NAMALWA (cell line): ENCODE measurements around the gene TRPV6.

Experiments
- DNase-seq: peaks from one replicate; pipeline ENCODE4 v3.0.0-alpha.2; 2015; ENCODE audit warnings: low spot score

The TRPV6 gene

DNA sequence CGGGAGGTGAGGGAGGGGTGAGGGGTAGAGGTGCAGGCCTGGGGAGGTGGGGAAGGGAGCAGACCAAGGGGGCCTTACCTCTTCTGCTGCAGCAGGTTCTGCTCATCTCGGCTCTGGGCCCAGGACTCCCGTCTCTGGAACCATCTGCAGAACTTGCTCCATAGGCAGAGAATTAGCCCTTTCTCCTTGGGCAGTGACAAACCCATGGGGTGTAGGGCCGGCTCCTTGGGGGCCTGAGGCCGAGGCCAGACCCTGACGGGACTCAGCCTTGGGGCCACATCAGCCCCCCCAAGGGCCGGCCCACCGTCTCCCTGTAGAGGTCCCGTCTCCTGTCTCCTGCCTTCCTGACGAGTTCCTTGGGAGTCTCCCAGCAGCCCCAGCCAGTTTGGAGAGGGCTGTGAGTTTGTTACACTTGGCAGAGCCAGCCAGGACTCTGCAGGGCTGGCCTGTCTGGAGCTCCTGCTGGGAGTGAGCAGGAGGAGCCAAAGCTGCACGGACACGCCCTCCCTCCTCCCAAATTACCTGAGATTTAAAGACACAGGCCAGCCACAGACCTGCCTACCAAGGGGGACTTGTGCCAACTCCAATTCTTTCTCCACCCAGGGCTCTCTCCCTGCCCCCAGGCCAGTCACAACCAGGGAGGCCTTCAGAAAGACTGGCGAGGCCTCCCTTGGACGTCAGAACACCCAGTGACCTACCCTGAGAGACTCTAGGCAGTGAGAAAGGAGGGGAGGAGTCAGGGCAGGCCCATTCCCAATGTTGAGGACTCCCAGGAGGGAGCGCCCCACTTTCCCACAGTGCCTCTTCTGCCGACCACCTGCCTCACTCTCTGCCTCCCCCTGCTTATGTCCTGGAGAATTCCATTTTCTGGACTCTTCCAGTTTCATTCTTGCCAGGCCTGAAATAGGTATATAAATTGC lies at the start of gene TRPV6:
TSS of gene TRPV6 (minus strand) at position 435 of the 920 bp plus-strand sequence.
- no peak for DNase-seq

DNA sequence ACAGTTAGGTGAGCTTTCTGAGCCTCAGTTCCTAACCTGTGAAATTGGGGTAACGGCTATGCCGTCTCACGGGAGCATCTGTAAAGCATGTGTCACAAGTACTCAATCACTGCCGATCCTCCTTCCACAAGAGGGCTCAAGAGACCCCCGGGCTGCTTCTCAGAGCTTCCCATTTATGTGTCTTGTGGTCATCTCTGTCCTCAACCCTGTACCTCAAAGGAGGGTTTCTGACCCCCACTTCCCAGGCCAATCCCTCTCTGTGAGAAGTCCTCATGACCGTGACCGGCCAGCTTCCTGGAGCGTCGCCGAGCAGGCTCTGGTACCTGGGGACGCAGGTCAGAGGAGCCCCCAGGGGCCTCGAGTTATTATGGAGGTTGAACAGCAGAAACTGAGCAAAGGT lies 48.5 kb upstream of the TRPV6 start:
- DNase-seq = no peak

DNA sequence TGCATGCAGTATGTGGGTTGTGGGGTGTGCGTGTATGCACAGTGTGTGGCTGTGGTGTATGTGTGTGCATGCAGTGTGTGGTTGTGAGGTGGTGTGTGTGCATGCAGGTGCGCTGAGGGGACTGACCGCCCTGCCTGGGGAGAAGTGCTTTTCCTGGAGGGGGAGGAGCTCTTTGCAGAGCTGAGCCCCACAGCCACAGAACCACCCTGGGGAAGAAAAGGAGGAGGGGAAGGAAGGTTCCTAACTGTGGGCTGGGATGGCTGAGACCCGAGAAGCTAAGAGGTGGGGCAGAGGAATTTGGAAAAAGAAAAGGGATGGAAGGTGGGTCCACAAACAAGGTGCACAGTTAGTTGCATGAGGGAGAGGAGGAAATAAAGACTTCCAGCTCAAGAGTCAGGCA lies 48.1 kb upstream of the TRPV6 start, which contains the start of gene TRPV5:
TSS of gene TRPV5 (minus strand) at position 123 of the 400 bp plus-strand sequence. CDS start 287 bp downstream, outside the sequence.
- no peak for DNase-seq

DNA sequence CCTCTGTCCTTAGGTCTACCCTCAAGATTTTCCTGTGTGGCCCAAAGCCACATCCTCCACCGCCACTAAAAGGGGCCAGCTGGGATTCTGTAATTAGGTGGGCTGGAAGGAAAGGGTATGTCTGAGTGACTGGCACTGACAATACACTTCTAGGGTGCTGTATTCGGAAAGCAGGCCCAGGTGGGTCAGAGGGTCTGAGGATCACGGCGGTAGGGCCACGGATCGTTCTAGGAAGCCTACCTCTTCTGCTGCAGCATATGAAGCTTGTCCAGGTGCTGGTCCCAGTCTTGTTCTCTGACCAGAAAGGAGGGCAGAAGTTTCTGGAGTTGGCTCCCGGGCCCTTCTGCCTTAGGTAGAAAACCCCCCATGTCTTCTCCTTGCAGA lies 47.5 kb upstream of the TRPV6 start:
- DNase-seq = no peak

DNA sequence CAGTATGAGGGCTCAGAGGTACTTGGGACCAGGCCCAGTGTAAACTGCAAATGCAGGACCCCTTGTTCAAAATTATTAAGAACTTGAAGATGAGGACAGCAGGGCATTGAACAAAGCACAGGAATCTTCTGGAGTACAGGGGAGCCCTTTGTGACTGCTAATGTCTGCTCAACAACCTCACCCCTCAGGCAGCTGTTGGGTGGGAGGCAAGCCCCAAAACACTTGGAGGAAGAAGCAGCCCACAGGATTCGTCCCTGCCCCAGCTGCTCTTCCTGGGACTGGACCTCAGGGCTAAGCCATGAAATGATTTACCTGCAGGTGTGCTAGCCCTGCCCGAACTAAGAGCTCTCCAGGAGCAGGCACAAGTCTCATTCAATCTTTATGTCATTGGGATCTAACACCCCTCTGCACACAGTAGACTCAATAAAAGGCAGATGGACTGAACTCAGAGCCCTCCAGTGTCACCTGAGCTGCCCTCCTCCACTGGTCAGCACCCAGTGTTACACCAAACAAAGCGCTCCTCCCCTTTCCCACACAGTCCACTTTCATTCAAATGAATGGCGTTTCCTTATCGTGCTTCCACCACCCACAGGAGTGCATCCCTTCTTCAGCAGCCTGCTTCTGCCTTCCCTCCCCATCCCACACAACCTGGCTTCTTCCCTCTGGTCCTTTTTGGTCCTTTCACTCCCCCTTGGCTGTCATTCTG lies 47.0 kb upstream of the TRPV6 start:
- DNase-seq = no peak

DNA sequence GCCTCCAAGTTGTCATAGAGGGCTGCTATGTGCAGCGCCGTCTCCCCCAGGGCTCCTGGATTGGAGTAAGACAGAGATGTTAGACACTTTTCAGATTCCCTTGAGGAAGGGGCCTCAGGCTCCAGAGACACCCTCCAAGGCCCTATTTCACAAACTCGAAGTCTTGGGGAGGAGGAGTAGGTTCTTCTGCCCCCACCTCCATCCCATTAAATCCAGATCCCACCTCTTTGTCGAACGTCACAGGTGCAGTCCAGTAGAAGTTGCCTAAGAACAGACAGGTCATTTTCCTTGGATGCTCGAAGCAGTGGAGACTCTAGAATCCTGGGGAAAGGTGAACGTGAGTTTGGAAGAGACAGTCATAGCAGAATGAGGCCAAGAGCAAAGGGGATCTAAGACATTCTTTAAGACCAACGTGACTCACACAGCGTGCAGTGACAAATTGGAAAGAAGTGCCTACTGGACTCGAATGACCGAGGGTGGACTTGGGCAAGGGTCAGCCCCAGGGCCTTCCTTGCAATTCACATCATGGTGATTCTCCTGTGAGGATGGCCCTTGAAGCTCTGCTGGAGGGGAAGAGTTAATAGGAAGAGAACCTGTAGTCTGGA lies 44.7 kb upstream of the TRPV6 start:
- no peak for DNase-seq

DNA sequence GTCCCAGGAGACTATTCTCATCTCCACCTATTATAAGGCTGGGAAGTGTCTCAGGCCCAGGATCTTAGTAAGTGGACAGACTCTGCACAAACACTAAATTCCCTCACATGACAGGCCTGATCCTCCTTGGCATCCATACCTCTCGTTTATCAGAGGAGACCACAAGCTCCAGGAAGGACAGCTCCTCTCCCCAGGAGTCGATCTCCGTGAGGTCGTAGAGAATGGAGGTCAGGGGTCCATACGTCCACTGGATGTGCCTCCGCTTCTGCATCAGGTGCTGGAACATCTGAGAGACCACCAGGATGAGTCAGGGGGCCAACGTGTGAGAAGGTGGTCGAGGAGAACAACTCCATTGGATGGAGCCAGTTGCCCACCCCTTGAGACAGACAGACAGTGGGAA lies 42.4 kb upstream of the TRPV6 start:
- DNase-seq = no peak

DNA sequence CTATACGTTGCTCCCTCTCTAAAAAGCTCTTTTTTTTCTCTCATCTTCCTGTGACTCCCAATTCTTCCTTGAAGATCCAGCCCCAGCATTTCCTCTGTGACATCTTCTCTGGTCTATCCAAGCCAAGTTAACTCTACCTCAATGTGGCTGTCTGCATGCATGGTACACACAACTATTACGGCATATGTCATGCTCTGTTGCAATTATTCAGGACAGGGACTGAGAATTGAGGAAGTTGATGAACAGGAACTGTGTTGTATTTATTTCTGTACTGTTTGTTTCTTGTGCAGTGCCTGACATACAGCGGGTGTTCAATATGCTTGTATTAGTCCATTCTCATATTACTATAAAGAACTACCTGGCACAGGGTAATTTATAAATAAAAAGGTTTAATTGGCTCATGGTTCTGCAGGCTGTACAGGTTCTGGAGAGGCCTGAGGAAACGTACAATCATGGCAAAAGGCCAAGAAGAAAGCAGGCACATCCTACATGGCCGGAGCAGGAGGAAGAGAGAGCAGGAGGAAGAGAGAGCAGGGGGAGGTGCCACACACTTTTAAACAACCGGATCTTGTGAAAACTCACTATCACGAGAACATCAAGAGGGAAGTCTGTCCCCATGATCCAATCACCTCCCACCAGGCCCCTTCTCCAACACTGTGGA lies 41.7 kb upstream of the TRPV6 start:
- DNase-seq = peak; percentile 57

DNA sequence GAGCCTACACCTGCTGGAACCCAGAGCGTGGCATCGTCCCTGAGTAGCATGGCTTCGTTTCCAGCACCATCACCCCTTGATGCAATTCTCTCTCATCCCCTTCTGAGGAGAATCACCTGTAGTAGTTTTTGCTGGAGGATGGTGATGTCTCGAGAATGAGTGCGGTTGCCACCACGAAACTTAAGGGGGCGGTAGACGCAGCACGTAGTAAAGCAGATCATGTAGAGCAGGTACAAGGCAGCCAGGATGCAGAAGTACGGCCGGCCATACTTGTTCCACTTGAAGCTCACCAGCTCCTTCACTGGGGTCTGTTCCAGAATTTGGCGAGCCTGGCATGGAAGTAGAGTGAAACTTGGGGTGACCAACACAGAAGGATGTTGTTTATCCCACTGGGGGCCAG lies 39.9 kb upstream of the TRPV6 start:
- peak; percentile 40 for DNase-seq

DNA sequence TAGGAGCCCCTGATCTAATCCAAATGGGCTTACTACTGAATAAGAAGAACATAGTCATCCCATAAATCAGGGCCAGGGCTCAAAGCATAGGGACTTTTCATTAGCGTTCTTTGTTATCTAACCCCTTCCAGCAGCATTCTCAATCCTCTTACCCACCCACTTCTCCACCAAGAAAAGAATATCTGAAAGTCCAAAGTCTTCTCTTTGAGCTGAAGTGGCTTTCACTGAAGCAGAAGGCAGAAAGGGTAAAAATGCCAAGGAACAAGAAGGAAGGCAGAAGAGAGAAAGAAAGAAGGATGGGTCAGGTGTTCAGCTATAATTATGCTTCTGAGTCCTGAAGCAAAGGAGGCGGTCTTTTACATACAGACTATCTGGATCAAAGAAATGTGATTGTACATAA lies 37.8 kb upstream of the TRPV6 start:
- no peak for DNase-seq

DNA sequence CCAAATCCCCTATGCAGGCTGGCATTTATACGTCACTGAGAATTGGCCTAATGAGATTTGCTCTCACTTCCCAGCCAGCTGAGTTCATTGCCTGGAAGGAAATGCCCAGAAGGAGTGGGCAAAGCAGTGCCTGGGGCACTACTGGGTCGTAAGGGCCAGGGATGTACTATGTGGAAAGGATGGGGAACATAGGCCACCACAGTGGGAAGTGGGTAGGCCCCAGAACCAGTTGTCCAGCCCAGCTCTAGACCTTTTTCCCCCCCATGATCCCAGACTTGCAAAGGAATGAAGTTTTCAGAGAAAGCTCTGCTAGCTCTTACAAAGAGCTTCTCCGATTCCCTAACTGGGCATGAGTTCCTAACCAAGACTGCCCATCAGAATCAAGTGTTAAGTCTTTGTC lies 34.1 kb upstream of the TRPV6 start:
- DNase-seq = no peak

DNA sequence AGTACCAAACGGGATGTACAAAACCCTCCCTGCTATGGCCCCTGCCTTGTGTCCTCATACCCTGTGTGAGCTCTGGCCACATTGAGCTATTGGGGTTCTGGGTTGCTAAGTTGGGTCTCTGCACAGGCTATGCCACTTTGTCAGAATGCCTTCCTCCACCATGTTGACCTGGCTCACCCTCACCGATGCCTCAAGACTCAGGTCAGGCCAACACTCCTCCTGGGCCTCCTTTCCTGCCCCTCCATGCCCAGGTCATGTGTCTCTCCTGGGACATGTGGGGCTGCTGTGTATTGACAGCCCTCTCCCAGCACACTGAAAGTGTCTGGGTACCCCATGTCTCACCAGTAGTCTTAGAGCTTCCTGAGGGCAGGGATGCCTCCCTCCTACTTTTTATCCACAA lies 33.4 kb upstream of the TRPV6 start:
- no peak for DNase-seq

DNA sequence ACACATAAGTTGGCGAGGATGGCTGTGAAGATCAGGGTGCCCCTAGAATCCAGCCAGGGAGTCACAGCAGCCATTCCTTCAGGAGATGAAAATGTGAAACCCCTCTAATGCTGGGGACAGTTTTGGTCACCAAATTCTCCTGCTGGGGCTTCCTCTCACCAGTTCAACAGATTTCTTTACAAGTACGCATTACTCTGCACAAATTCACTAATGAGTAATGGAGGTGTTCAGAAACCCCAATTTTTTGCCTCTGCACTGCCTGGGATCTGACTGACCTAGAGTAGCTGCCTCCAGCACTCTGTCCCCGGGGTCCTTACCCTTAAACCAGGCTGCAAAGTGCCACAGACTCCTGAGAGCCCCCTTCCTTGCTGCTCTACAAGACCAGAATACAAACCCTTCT lies 31.9 kb upstream of the TRPV6 start:
- DNase-seq = no peak

DNA sequence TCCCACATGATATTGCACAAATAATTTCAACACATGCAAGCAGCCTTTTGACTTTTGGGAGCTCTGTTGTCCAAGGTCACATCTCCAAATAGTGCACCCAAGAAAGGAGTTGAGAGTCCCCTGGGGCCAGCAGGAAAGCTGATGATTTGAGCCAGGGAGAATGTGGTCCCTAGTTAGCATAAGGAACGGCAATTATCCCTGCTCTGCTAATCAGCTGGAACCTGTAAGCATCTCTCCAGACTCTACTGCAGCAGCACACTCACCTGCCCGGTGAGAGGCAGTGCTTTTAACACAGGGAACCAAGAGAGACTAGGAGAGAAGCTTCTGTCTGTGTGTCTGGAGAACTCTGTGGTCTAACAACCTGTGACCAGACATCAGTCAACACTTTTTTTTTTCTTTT lies 31.0 kb upstream of the TRPV6 start:
- no peak for DNase-seq

DNA sequence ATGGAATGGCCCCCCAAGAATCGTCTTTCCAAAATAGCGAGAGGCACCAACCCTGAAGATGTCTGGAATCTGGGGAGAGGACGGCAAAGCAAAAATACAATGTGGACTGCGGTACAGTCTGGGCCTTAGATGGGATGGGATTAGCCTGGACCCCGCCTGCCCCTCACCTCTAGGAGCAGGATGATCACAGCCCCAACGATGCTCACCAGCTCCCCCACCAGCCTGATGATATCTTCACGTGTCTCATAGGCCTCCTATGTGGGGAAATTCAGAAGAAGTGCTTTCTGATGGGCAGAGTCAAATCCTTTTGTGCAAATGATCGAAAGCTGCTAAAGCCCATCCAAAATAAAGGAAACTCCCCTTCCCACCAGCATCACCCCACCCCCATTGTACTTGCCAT lies 29.8 kb upstream of the TRPV6 start:
- DNase-seq = no peak

DNA sequence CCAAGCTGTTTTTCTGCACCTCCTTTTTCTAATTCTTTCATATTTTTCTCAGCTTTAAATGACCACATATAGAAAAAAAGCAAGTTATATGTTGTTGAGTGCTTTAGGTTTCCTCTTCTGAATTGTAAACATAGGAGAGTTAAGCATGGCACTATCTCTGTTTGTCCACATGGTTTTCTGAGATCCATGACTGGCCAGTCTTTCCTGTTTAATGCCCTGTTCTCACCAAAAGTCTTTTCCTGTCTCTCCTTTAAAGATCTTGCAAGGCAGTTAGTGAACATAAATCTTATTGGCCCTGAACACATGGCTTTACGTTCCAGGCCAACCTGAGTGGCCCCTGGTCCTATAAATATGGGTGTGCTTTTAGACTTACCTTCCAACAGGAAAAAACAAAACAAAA lies 28.6 kb upstream of the TRPV6 start:
- no peak for DNase-seq

DNA sequence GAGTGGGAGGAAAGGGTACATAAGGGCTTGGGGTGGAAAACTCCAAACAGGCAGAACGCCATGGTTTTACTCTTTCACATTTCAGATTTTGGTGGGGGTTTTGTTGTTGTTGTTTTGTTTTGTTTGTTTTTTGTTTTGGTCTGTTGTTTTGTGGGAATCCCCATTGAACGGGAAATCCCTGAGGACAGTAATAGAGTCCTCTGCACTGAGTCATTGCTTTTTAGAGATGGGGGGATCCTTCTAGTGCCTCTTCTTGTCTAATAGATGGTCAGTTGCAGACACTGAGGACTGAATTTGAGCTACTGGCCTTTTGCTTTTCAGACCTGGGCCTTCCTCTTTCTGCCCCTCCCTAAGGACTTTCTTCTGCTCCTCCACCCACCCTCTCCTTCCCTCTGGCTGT lies 28.0 kb upstream of the TRPV6 start:
- no peak for DNase-seq

DNA sequence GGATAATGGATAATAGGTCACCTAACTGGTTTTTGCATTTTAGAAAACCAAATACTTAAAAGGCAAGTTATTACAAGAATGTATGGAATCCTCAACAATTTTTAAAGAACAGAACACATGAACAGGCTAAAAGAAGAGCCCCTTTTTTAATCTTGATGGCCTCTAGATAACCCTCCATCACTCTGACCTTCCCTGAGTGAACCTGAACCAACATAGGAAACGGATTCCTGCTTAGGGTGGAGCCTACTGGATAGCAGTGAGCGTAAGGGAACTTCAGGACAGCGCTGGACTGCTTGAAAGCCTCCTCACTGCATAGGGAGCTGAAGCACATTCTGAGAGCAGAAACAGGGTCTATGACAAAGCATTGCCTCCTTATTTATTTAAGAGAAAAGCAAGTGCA lies 27.5 kb upstream of the TRPV6 start:
- DNase-seq = no peak

DNA sequence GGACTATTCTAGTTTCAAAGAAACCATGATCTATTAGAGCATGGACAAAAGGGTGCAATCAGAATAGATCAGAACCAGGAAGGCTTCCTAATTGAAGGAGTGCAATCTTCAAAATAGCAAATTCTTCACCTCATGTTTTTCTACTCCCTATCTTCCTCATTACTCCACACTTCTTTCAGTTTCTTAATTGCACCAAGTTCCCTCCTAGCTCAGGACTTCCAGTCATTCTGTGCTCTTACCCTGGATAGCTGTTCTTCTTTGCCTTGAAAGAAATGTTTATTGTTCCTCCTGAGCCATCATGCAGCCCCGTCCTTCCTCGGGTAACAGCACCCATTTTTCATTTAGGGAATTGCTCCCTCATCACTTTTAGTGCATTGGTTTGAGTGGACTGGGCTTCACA lies 24.9 kb upstream of the TRPV6 start:
- DNase-seq = no peak

DNA sequence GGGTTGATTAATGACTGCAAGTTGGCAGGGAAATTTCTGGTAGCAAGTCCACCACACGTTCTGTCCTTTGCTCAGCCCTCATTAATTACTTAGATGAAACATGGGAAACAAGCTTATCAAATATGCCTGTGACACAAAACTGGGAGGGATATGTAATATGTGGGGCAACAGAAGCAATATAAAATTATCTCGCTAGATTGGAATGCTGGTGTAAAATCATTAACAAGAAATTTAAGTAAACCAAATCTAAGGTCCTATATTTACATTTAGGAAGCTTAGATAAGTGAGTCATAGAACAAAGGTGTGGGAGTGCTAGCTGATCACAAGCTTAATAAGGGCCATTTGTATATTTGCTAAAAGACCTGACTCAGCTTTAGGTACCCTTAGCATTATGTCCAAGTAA lies 24.5 kb upstream of the TRPV6 start:
- DNase-seq = no peak

DNA sequence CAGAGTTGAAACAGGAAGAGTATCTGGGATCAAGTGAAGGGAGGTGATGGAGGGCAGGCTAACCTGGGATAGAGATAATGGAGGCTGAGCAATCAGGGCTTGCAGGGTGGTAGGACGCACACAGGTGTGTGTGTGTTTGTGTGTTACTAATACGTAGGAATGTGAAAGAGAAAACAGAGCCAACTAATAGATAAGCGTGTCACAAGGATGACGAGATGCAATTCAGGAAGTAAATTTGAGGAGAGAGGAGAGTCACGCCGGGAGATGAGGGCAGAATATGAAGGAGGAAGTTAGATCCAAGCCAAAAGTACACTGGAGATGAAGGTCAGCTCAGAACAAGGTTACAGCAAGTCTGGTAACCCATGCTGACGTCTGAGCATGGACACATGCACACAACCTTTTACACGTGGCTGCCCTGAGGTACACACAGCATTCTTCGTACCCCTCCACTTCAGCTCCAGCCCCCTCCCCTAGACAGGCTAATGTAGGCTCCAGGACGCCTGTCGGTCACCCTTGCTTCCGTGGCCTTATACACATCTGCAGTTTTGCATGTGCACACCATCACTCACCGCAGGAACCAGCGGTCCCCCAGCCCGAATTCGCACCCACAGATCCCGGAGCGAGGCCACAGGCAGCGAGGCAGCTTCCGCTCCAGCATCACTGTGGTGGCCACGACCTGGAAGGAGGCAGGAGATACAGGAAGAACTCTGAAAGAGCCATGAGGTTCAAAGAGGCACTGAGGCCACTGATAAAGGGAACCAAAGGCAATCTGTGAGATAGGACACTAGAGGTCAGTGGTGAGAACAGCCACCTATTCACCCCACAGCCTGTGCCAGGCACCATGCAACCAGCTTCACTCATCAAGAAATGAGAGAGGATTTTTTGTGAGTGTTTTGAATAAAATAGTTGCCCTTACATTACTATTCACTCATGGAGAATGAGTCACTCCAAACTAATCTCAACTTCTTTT lies 23.7 kb upstream of the TRPV6 start:
- peak; percentile 61 for DNase-seq
